Suppressor macrophage (primary cell): ENCODE measurements around the gene PRDX1.
"Not testable (repeated sequence)": the region's sequence is repeated elsewhere in the genome, so short reads cannot be mapped to it uniquely, and the experiment has no call there.

Source experiments
- DNase-seq, 4 experiments: peaks; one replicate each; pipeline ENCODE4 v3.0.0-alpha.2; 2020 to 2022

PRDX1 gene

GRCh38 chr1:45535988-45536766, 14.5 kb upstream of the PRDX1 start:
- DNase-seq, result no peak

- DNase-seq, result peak in 2 of 4 experiments; percentile 64 to 68
These were observed 10.2 kb upstream of the PRDX1 start for GRCh38 chr1:45531873-45532272.

- no peak for DNase-seq
These were observed 9.0 kb upstream of the PRDX1 start for GRCh38 chr1:45530632-45531135.

- DNase-seq, result no peak
These were observed 4.5 kb upstream of the PRDX1 start for GRCh38 chr1:45526135-45526644.

- not testable (repeated sequence) for DNase-seq
These were observed 2.3 kb upstream of the PRDX1 start for GRCh38 chr1:45523975-45524374.

GRCh38 chr1:45523516-45523915, 1.8 kb upstream of the PRDX1 start:
- not testable (repeated sequence) for DNase-seq

- DNase-seq, result peak in 1 of 4 experiments; percentile 12
These were observed 830 bp upstream of the PRDX1 start for GRCh38 chr1:45522324-45523104.

- DNase-seq, result not testable (repeated sequence)
These were observed 1.9 kb downstream of the PRDX1 start for GRCh38 chr1:45519774-45520173.

- DNase-seq, result no peak
These were observed 2.8 kb downstream of the PRDX1 start for GRCh38 chr1:45518910-45519309.

- DNase-seq, result not testable (repeated sequence)
These were observed 3.3 kb downstream of the PRDX1 start for GRCh38 chr1:45518366-45518765.

GRCh38 chr1:45516465-45516864, 5.2 kb downstream of the PRDX1 start:
- no peak for DNase-seq

GRCh38 chr1:45516036-45516435, 5.6 kb downstream of the PRDX1 start:
- DNase-seq, result no peak

GRCh38 chr1:45513532-45514260, 8.0 kb downstream of the PRDX1 start:
- DNase-seq, result peak in 1 of 4 experiments; percentile 17

- peak; percentile 82 to 87 (median 86) for DNase-seq
These were observed 9.0 kb downstream of the PRDX1 start for GRCh38 chr1:45512641-45513054.

- DNase-seq, result no peak
These were observed 10.6 kb downstream of the PRDX1 start for GRCh38 chr1:45510972-45511527.

GRCh38 chr1:45510036-45510971, 11.4 kb downstream of the PRDX1 start:
- no peak for DNase-seq

- DNase-seq, result peak in 1 of 4 experiments; percentile 14
These were observed 13.2 kb downstream of the PRDX1 start for GRCh38 chr1:45508295-45509151.

GRCh38 chr1:45507893-45508292, 13.8 kb downstream of the PRDX1 start:
- no peak for DNase-seq

GRCh38 chr1:45507195-45507594, 14.5 kb downstream of the PRDX1 start:
- no peak for DNase-seq
